LHCN-M2 (cell line): ENCODE results near the gene NPAS3. TPM values are rescaled to one million over a fixed set of nuclear protein-coding genes. Genes with fewer than 3 reads are reported as not detected.

Source experiments
- DNase-seq: peaks from one replicate; pipeline ENCODE4 v3.0.0-alpha.2; 2012; ENCODE audit warnings: low read depth
- polyA plus RNA-seq: library from polyadenylated mRNA; unstranded; fragments of >200 nt; gene quantifications from one replicate; pipeline ENCODE4 v1.2.1, GENCODE V29; 2012; ENCODE audit warnings: missing spikeins
- total RNA-seq: library from RNA; depleted of rRNA; stranded (reverse); fragments of >200 nt; gene quantifications from 2 replicates; pipeline ENCODE4 v1.2.3, GENCODE V29; 2014; rRNA removed

NPAS3 gene
- total RNA-seq: not detected in 2 replicates
- polyA plus RNA-seq: 0.12 TPM

DNA sequence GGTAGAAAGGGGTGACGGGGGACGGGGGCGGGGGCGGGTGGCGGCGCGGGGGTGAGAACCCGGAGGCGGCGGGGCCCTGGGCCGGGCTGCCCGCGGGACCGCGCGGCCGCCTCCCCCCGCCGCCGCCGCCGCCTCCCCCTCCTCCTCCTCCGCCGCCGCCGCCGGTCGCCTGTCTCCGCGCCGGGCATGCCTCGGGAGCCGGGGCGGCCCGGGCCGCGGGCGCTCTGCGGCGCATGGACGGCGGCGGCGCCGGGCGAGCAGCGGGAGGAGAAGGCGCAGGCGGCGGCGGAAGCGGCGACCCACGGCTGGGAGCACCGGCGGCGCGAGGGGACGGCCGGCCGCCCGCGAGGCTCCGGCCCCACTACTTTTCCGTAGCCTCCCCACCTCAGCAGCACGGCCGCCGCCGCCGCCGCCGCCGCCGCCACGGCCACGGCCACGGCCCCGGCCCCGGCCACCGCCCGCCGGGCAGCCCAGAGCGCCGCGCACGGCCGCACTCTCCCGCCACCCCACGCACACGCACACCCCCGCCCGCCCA, at the start of gene NPAS3:
TSS of gene NPAS3 (plus strand) at position 161 of the 535 bp plus-strand sequence.
- DNase-seq: no peak

DNA sequence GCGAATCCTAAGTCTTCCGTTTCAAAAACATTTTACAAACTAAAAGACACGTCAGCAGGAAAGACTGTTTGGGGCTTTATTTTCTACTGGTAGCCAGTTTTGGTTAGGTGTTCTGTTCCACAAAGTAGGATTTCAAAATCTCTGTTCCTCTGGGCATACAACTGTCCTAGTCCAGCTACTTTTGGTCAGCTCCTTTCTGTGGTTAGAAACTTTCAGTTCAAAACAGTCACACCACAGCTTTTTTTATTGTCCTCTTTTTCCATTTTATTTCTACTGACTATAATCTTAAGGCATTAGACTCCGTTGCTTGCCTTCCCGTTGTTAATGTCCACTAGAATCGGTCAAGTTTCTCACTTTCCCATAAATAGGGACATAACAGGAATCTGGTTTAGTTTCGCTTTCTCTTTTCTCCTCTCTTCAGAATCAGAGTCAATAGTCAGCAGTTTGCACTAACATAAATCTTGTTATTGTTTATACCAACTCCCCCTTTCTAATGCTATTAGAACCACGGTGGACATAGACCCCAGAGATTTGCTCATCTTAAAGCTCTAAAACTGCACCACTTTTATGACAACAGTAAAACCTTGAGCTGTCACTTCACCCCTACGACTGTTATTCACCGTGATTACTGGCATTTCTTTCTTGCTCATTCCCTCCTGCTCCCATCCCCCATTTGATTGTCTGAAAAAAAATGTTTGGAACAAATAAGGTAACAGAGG, 41.5 kb upstream of the NPAS3 start:
- DNase-seq: peak; percentile 44

DNA sequence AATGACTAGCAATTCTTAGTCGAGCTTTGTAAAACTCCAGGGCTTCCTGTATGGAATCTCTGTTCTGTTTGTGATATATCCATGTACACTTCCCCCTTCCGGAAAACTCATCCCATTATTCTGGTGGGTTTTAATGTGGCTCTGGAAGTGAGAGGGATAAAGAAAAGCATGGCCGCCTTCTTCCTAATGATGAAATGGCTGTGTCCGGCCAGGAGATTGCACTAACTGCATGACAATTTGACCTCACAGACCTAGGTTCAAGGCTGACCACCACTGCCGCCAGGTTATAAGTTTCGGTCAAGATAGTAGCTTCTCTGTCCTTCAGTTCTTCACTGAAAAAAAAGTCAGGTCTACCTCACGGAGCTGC, 41.0 kb upstream of the NPAS3 start:
- DNase-seq: peak; percentile 25

DNA sequence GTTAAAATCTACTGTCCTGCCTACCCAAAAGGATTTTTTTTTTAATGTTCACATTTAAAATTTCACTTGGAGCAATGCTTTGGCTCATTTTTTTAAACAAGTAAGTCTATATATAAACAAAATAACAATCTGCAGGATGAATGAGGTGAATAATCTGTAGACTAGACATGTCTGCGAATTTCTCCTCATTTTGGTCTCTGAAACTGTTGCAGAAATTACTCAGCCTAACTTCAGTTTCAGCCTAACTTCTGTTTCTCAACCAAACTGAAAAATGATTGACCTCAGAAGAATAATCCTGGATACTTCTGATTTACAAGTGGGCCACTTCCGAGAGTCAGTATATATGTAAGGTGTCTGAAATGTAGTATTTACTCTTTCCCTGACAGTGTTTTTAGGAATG, 39.8 kb upstream of the NPAS3 start:
- DNase-seq: no peak

DNA sequence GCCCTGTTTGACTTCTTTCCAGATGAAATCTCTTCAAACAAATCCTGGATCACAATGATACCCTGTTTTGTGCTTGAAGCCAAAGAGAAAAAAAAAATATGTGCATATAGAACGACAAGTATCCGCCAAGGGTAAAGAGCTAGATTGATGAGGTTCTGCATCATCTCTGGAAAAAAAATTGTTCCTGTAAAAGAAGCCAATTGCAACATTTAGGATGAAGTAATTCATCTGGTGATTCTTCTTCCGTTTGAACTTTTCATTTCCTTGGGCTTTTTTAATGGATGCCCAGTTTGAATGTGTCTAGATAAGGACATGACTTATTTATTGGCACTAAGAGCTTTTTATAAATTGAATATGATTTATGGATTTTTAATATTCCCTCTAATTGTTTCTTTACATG, 38.1 kb upstream of the NPAS3 start:
- DNase-seq: no peak

DNA sequence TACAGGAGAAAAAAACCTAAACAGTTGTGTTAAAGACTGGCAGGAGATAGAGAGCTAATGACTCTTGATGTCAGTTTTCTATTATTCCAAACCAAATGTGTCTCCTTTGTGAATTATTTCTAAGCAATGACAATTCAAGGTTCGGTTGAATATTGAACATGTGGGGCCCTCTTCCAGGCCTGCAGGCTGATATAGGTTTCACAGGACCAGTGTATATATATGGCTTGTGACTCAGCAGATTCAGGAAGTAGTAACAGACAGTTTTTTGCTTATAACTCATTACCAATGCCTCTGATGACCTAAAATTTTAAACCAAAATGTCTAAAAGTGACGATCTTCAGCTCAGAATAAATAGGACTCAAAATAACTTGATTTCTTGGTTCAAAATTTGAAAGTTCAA, 33.7 kb upstream of the NPAS3 start:
- no peak for DNase-seq

DNA sequence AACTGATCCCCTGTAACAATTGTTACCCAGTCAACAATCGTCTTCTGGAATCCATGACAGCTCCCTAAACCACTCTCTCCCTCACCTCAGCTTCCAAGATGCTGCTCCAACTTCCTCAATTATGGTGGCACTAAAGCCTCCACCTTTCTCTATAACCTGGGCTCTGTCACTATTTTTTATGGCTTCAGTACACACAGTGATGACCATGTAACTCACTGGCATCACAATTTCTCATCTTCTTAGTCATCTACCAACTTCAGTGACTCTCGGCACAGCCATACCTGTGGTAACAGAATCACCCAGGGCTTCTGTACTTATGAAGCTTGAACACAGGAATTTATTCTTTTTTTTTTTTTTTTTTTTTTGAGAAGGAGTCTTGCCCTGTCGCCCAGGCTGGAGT, 32.0 kb upstream of the NPAS3 start:
- DNase-seq: no peak

DNA sequence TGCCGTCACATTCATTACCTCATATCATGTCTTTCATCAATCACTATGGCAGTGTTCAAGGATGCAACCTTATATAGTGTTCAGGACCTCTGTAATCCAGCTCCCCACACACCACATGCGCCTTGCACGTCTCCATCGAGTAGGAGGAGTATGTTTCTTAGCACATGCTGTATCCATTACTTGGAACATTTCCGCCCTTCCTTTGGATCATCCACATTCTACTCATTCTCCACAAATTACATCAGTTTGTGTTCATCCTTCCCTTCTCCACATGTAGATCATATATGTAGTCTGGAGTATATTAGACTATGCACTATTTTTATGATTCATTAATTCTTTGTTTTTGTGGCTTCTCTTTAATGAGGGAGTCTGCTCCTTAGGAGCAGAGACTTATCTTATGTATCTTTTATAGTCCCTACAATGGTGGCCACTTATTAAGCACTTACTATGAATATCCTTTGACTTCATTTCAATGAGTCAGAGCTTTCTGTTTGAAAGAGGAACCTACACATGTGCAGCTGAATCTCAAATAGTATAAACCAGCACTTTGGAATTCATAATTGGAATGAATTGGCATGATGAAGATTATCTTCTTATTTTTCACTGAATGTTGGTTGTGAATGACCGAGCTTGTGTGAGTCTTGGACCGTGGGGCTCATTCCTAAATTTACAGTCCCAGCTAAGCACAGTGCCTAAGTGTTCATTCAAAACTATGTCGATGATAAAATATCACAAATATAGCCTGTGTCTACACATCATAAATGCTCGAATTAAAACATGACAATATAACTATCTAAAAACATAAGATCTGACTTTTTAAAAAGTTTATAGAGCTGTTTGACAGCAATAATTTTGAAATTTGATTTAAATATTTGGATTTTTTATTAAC, 30.2 kb upstream of the NPAS3 start:
- no peak for DNase-seq

DNA sequence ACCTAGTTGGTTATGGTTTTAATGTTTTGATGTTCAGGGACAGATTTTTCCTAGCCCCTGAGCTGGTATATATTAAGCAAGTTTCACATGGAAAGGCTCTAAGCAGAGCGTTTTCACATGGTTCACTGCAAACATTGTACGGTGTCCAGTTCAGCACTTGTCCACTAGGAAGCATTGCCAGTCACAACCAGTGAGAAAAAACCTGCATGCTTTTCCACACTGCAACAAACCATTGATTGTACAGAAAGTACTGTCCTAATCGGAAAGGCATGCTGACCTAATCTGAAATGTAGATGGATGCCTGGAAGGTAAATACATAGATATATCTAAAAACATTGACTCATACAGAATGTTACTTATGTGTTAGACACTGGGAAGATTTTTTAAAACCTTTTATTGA, 25.0 kb upstream of the NPAS3 start:
- no peak for DNase-seq

DNA sequence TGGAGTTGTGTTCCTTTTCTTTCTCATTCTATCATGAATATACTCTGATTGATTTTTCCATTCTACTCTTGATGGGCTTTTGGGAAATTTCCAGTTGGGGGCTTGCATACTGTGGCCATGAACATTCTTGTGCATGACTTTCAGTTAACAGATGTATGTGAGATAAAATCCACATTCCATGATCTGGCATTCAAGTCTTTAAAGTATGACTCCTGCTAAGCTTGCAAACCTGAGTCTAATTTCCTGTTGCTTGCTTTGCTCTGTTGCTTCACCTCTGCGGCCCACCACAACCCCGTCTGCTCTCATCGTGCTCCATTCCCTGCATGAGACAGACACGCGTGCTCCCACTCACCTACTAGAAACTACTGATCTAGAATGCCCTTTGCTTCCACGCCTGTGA, 24.3 kb upstream of the NPAS3 start:
- no peak for DNase-seq

DNA sequence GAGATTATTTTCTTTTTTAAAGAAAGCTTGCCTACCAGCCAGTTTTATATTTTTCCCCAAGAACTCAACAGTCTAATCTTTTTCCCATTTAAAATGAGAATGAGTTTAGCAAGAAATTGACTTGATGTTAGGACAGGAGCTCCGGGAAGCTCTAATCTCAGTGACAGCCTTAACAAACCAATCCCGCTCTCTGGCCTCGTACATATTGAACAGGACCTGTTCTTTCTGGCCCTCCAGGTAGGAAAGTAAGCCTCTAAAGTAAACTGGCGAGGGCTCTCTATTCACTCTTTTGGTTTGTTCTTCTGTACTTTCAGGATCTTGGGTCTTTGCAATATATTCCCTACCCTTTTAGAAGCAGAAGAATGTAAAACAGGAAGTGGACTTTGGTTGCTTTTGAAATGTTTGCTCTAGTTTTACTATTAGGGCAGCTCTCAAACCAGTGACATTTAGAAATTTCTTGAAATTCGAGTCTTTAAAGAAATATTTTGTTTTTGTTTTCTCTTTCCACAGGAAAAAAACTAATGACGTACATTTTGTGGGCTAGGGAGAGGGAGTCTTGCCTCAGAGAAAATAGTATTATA, 17.9 kb upstream of the NPAS3 start:
- no peak for DNase-seq

DNA sequence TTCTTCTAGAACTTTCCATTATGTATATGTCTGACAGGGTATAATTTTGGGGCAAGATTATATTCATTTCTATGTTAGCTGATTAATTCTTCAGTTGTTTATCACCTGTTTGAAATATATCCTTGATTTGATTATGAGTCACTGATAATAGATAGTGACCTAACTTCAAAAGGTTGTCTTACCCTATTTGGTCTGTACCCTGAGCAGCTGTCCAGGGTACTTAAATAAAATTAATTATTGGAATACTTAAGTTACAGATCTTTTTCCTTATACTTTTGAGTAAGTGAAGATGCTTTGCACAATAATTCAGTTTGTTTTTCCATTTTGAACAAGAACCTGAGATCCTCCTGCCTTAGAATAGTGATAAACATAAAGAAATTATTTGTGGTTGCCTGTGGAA, 13.2 kb upstream of the NPAS3 start:
- no peak for DNase-seq

DNA sequence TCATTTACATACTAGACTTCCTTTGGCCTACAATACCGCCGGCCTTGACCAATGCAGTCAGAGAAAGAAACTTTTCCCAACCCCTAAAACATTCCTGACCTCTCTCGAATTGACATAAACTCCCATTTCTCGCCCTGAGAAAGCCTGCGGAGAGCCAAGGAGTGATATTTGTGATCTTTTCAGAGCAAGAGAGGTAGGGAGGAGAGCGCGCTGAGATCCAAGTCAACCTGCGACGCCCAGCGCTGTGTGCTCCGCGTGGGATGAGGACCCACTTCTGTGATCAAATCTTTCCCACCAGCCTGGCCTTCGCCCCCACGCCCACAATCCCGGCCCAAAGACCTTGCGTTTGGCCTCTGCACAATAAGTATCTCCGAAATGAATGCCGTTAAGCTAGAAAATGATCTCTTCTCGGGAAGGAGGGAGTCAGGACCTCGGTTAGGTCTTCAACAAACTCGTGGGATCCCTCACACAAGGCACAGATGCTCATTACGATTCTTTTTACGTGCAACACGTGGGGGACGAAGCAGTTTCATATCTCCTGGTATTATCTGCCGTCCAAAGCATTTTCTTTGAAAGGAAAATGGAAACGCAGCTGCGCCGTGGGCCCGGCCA, 6.3 kb upstream of the NPAS3 start:
- no peak for DNase-seq

DNA sequence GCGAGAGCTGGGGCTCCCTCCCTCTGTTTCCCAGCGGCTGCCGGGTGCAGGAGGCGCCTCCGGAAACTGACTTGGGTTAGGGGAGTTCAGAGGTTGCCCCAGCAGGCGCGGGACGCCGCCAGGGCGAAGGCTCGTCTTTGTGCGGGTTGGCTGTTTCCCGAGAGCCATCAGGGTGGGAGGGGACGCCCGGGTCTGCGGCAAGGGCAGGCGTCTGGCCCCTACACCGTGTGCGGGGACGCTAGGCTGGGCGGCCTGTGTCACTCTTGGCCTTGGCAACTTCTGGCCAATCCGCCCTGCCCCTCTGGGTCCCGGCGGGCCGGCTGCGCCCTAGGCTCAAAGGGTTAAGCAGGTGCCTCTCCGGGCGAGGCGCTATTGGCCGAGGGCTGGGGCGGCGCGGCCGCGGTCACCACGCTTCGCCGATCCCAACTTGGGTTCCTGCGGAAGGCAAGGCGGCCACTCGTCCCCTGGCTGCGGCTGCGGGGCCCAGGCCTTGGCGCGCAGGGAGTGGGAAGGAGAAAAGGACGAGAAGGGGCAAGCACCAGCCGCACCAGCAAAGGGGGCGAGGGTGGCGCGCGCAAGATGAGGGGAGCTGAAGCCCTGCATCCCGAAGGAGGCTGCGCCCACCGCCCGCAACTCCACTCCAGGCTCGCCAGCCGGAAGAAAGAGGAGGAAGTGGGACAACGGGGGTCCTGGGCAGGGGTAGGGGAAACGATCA, 5.6 kb upstream of the NPAS3 start:
- DNase-seq: no peak

DNA sequence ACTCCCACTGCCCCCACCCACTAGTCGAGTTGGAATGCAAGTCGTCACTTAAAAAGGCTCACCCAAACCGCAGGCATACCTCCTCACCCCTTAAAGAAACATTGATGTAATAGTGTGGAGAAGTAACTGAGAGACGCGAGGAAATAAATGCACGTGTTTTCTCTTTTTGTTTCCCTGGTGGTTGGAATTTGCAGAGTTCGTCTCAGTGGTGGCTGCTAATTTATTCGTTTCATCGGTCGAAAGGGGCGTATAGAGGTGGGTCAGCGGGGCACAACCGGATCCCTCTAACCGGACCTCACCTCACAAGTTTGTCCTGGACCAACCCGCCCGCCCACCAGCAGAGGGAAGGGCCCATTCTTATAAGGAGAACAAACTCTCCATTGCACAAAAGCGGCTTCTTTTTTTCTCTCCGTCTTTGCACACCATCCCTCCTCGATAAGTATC, 5.0 kb upstream of the NPAS3 start:
- no peak for DNase-seq

DNA sequence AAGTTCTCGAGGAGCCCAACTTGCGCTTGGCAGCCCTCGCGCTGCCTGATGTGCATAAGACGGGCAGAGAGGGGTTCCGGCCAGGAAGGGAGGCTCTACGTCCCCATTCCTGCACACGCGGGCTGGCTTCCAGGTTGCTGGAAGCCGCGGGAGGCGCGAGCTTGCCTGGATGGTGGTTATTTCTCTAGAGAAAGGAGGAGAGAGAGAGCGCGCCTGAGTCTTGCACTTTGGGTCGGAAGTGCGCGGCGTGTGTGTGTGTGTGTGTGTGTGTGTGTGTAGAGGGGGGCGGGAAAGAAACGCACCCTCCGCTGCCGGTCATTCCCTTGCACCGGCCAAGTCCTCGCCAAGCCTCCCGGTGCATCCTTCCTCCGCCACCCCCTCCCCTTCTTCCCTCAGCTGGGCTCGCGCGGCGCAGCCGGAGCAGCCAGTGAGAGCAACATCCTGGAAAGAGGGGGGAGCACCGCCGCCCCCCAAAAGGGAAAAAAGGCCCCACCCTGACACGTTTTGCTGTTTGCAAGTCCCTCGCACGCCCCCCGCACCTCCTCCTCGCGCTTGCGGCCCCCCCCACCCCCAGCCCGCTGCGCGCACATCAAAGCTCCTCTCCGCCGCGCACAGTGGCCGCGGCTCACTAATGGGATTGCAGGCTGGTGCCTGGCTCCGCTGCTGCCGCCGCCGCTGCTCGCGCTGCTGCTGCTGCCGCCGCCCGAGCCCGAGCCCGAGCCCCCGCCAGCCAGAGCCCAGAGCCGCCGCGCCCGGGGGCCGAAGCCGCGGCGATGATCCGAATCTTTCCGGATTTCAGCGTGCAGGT, 4.4 kb upstream of the NPAS3 start:
- DNase-seq: no peak

DNA sequence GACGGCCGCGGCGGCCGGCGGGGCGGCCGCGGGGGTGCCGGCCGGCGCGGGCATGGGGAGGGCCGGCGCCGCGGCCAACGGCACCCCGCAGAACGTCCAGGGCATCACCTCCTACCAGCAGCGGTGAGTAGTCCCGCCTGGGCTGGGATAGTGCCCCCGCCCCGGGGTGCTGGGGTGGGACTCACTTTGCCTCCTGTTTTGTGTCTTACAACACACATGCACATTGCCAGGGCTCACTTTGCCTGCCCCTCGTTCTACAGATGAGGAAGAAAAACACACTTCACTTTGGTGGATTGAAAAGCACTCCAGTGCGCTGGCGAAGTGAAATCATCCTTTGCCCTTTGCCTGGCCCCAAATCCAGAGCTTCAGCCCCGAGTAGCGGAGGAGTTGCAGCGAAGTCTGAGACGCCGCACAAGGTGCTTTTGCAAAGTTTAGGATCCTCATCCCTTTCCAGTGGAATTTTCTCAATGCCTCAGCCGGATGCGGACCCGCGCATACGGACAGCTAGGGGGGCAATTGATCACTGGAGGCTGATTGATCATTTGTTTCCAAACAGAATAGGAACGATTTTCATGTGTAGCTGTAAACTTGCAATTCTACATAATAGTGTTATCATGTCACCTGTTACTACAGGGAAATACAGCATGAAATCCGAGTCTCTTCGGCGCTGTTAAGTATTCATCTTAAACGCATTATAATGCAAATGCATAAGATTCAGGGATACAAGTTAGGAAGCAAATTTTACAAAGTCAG, 3.6 kb upstream of the NPAS3 start:
- DNase-seq: no peak

DNA sequence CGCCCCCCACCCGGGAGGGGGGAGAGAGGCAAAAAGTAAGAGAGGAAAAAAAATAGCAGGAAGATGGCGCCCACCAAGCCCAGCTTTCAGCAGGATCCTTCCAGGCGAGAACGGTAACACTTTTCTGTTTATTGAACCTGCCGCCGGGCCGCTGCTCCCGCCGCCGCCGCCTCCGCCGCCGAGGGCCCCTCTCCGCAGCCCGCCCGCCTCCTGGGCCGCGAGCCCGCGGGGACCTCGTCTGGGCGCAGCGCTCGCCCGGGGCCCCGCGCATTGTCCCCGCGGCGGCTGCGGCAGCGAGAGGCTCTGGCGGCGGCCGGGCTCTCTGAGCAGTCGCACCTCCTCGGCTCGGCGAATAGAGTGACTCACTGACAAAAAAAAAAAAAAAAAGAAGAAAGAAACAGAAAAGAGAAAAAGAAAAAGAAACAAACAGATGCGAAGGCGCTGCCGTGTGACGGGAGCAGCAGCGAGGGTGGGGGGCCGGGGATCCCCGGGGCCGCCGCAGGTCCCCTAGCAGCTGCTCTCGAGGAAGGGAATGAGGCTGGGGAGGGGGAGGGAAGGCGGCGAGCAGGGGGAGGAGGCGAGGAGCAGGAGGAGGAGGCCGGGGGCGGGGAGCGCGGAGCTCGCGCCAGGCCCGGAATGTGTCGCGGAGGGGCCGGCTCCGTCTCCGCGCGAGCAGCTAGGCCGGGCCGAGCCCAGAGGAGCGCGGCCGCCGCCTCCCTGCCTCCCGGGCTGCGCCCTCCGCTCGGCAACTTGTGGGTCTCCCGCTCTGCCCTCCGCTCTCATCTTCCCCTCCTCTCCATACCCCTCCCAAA, 781 bp downstream of the NPAS3 start:
- DNase-seq: peak; percentile 51
